ENCODE results near the gene PDE4D. TPM values are rescaled to one million over a fixed set of nuclear protein-coding genes. Genes with fewer than 3 reads are reported as not detected.

Gene PDE4D
- total RNA-seq, 1 experiment from 2014 or later = 2.1 TPM

DNA sequence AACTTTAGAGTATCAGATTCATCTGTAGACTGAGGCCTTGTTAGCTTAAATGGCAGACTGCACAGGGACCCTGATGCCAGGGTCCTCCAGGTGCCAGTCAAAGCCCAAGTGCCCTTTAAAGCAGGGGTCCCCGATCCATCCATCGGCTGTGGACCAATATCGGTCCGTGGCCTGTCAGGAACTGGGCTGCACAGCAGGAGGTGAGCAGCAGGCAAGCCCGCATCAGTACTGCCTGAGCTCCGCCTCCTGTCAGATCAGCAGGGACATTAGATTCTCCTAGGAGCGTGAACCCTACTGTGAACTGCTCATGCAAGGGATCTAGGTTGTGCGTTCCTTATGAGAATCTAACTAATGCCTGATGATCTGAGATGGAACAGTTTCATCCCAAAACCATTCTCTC lies 907.2 kb downstream of the PDE4D start:
- Histone ChIP-seq H4K91ac (ENCODE audit: insufficient read length, low read depth, low read length) (no peak overlapping the region), H3K27ac (ENCODE audit: insufficient read length, low read depth, low read length) (no peak overlapping the region)
- H3K27ac Mint-ChIP-seq = peak overlapping the region in 1 of 3 experiments; percentile 70; a peak in 1 of 7 replicates

More for the DNA sequence above, 907.2 kb downstream of the PDE4D start:
- no peaks in the 10 kb centered on the region; a peak in 2 of 7 replicates for H3K36me3 Mint-ChIP-seq (ENCODE audit: insufficient read depth in 1 of 3, low read depth in 3 of 3)
- no peaks in the 10 kb centered on the region for H3K9me3 ChIP-seq (ENCODE audit: control insufficient read depth, low read depth, low read length)
- H3K56ac ChIP-seq (ENCODE audit: insufficient read length, low read depth, low read length) = no peak overlapping the region
- TF ChIP-seq CTCF (conservative IDR thresholded peaks at IDR 0.05) = no peak
- no peaks in the 10 kb centered on the region for H3K4me1 ChIP-seq (ENCODE audit: insufficient read depth, low read length)
- H2BK12ac ChIP-seq (ENCODE audit: insufficient read length, low read depth, low read length) = no peak overlapping the region
- no peak overlapping the region for H4K8ac ChIP-seq (replicated peaks; ENCODE audit: insufficient read length, low read depth, low read length)
- no peak overlapping the region for H3K18ac ChIP-seq (ENCODE audit: insufficient read length, low read depth, low read length)
- H3K4ac ChIP-seq (ENCODE audit: low read depth, low read length) = no peak overlapping the region
- H3K79me1 ChIP-seq (ENCODE audit: insufficient read depth, low read depth, low read length, poor library complexity, severe bottlenecking) = no peaks in the 10 kb centered on the region
- H2BK5ac ChIP-seq (ENCODE audit: insufficient read length, low read length) = no peak overlapping the region
- no peak overlapping the region for H3K9ac ChIP-seq (ENCODE audit: extremely low read depth, insufficient read length, low read length)
- no peak overlapping the region for H2AFZ ChIP-seq (ENCODE audit: low read length)
- H3K4me1 Mint-ChIP-seq = peaks cover 12 to 13% of the 10 kb centered on the region in 2 experiments
- H2BK15ac ChIP-seq (ENCODE audit: low read depth, low read length) = no peak overlapping the region
- peaks cover 0 to 3% of the 10 kb centered on the region in 2 experiments; a peak in 1 of 5 replicates for H3K9me3 Mint-ChIP-seq
- H3K27me3 ChIP-seq (ENCODE audit: insufficient read depth, low read length) = no peaks in the 10 kb centered on the region
- H3K14ac ChIP-seq (ENCODE audit: insufficient read depth, low read length) = no peak overlapping the region
- no peak overlapping the region for H3T11ph ChIP-seq (ENCODE audit: low read length)
- no peak overlapping the region for H2BK120ac ChIP-seq (ENCODE audit: low read depth, low read length, poor library complexity, severe bottlenecking)
- no peak overlapping the region for H2BK20ac ChIP-seq (ENCODE audit: low read depth, low read length, poor library complexity, severe bottlenecking)
- H3K27me3 Mint-ChIP-seq (ENCODE audit: low read depth) = no peaks in the 10 kb centered on the region
- WGBS (ENCODE audit: extremely low coverage, insufficient read length, low lambda C conversion rate) = no CpG with 5 or more reads among the region's 8 CpGs
- H3K79me2 ChIP-seq (ENCODE audit: insufficient read depth, low read length) = no peaks in the 10 kb centered on the region
- H3K4me2 ChIP-seq (ENCODE audit: insufficient read depth, insufficient read length, low read length) = no peak overlapping the region
- H3K23ac ChIP-seq (ENCODE audit: insufficient read length, low read depth, low read length) = no peak overlapping the region
- no peaks in the 10 kb centered on the region for H4K20me1 ChIP-seq (ENCODE audit: control insufficient read depth, insufficient read depth, insufficient read length)
- H3K23me2 ChIP-seq (ENCODE audit: insufficient read length, low read depth, low read length, poor library complexity, severe bottlenecking) = no peaks in the 10 kb centered on the region
- no peak overlapping the region for H4K5ac ChIP-seq (ENCODE audit: insufficient read length, low read depth, low read length)
- H2AK5ac ChIP-seq (ENCODE audit: insufficient read length, low read length) = no peak overlapping the region
- DNase-seq = no peak
- no peak overlapping the region for H3K4me3 Mint-ChIP-seq
